Panc1 (cell line): ENCODE results near the gene ITPKB. TPM values are rescaled to one million over a fixed set of nuclear protein-coding genes. Genes with fewer than 3 reads are reported as not detected.

Source experiments
- ATAC-seq: fragments of 200-7000 bp; cut with Tn5 transposase; 2 replicates; pipeline ENCODE4 v1.9.1; 2020; ENCODE audit warnings: mild to moderate bottlenecking, moderate library complexity
- BruUV-seq: library from RNA; stranded (reverse); fragments of 400-500 nt; replicated peaks from 2 replicates; lab custom pipeline; 2021; lab: Mats Ljungman, UMichigan
- CTCF ChIA-PET: fragments of 300-600 bp; sonication (Branson Sonifier 250); formaldehyde crosslinking; loops from one replicate; lab custom pipeline; 2022; ENCODE audit warnings: antibody characterized with exemption; lab: Charles Lee
- POLR2A ChIA-PET: fragments of 300-600 bp; sonication (Branson Sonifier 250); formaldehyde crosslinking; loops from one replicate; lab custom pipeline; 2022; ENCODE audit warnings: antibody characterized with exemption; lab: Charles Lee
- DNase-seq: peaks from one replicate; pipeline ENCODE4 v3.0.0-alpha.2; 2010; ENCODE audit warnings: low read depth, low spot score
- H3K27ac ChIP-seq: 2 replicates; pipeline ENCODE4 v1.5.1; 2011; ENCODE audit warnings: mild to moderate bottlenecking, low read length, inconsistent platforms
- H3K27me3 ChIP-seq: fragments of 200-500 bp; sonication (Bioruptor generic); 2 replicates; pipeline ENCODE4 v1.6.0; 2014; ENCODE audit warnings: low read length, inconsistent platforms; ENCODE audit not compliant: control insufficient read depth, insufficient read depth
- H3K36me3 ChIP-seq: fragments of 200-500 bp; sonication (Bioruptor generic); 2 replicates; pipeline ENCODE4 v1.5.1; 2014; ENCODE audit warnings: inconsistent platforms, mild to moderate bottlenecking, low read length, moderate library complexity; ENCODE audit not compliant: control insufficient read depth, insufficient read depth
- H3K4me1 ChIP-seq: 2 replicates; pipeline ENCODE4 v1.5.1; 2011; ENCODE audit warnings: inconsistent platforms, mild to moderate bottlenecking, low read length, moderate library complexity; ENCODE audit not compliant: control insufficient read depth, insufficient read depth
- H3K4me3 ChIP-seq, 2 experiments: 2 replicates each; pipeline ENCODE4 v1.5.1; 2011 to 2012; ENCODE audit warnings: low read depth in 2 of 2, low read length in 2 of 2, mild to moderate bottlenecking in 2 of 2, inconsistent platforms in 1 of 2, moderate library complexity in 1 of 2
- H3K9me3 ChIP-seq: fragments of 200-500 bp; sonication (Bioruptor generic); 2 replicates; pipeline ENCODE4 v1.5.1; 2014; ENCODE audit warnings: low read depth, mild to moderate bottlenecking, inconsistent platforms, low read length, moderate library complexity; ENCODE audit not compliant: control insufficient read depth, insufficient read depth
- POLR2AphosphoS5 ChIP-seq: IDR thresholded peaks from 2 replicates; pipeline ENCODE4 v1.6.1; 2012; ENCODE audit warnings: mild to moderate bottlenecking, low read depth, low read length, moderate library complexity
- REST ChIP-seq, 2 experiments: IDR thresholded peaks; 2 replicates each; pipeline ENCODE4 v1.6.1; 2011 to 2012; ENCODE audit warnings: low read depth in 2 of 2, control low read depth in 1 of 2, low read length in 1 of 2, mild to moderate bottlenecking in 1 of 2, moderate library complexity in 1 of 2; ENCODE audit not compliant: insufficient read depth in 1 of 2
- SIN3A ChIP-seq: IDR thresholded peaks from 2 replicates; pipeline ENCODE4 v1.6.1; 2012; ENCODE audit warnings: low read depth, mild to moderate bottlenecking, low read length, moderate library complexity, borderline replicate concordance; ENCODE audit not compliant: insufficient read depth
- TCF7L2 ChIP-seq: IDR thresholded peaks from 2 replicates; pipeline ENCODE4 v1.6.1; 2011; ENCODE audit warnings: mild to moderate bottlenecking, low read depth, low read length, inconsistent platforms
- in situ Hi-C: cut with HindIII; loops from 2 replicates; pipeline ENCODE4 v1.10.0; 2016; ENCODE audit warnings: low sequenced_read_pairs, low pct_unique_long_range_greater_than_20kb
- intact Hi-C: fragments of 100-400 bp; cut with micrococcal nuclease; formaldehyde crosslinking; loops from one replicate; pipeline ENCODE4 v1.10.0; 2022; ENCODE audit not compliant: unreplicated experiment
- total RNA-seq: library from RNA; stranded (reverse); gene quantifications from one replicate; pipeline ENCODE4 v1.2.1, GENCODE V29; 2021; ENCODE audit not compliant: unreplicated experiment
- TF ChIP-seq, protein P1 (sequence below): fragments of 450-650 bp; IDR thresholded peaks from 2 replicates; pipeline ENCODE4 v1.5.1; 2017; ENCODE audit warnings: mild to moderate bottlenecking

The ITPKB gene
- total RNA-seq, 1 experiment from 2014 or later = 10.9 TPM

DNA sequence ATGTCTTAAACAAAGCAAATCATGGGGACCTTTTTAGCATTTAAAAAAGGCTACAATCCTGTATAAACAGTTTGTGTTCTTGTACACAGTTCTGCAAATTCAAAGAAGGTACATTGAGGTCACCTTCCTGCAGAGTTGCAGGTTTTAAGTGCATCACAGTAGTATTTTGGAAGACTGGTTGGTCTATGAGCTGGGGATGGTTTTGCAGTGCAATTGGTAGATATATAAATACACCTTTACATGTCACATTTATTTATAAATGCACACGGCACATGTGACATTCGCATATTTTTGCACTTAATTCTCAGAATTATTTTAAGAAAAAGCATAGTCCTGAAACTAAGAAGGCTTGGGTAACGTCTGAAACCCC is 599 bp upstream of the ITPKB start:
- Histone ChIP-seq H3K4me3 (peak overlapping the region in 1 of 2 experiments; percentile 95; a peak in 1 of 4 replicates), H3K36me3 (no peaks in the 10 kb centered on the region), H3K27ac (peak overlapping the region; percentile 63), H3K4me1 (no peaks in the 10 kb centered on the region), H3K9me3 (0 out of 2 replicates have a peak, but pooled peaks cover 5% of the 10 kb centered on the region), H3K27me3 (0 out of 2 replicates have a peak, but pooled peaks cover 4% of the 10 kb centered on the region)
- no peak for DNase-seq
- in situ Hi-C loops (no loop called here), intact Hi-C loops (loop anchor here (5.0 kb wide), 1 partner anchor 88 kb away; no protein-coding TSS in a partner anchor)
- POLR2A ChIA-PET = interaction anchor here (0.6 to 0.9 kb wide), 3 partner anchors 11 to 89 kb away, joined by 3 to 6 read pairs (median 5); no protein-coding TSS in a partner anchor
- BruUV-seq = no TSS peak
- TF ChIP-seq REST (IDR thresholded peaks at IDR 0.05; ENCODE audit: insufficient read depth in 1 of 2, low read depth in 2 of 2, low read length in 1 of 2) (no peak), POLR2AphosphoS5 (no peak), TCF7L2 (no peak)
- TF ChIP-seq, protein P1, sequence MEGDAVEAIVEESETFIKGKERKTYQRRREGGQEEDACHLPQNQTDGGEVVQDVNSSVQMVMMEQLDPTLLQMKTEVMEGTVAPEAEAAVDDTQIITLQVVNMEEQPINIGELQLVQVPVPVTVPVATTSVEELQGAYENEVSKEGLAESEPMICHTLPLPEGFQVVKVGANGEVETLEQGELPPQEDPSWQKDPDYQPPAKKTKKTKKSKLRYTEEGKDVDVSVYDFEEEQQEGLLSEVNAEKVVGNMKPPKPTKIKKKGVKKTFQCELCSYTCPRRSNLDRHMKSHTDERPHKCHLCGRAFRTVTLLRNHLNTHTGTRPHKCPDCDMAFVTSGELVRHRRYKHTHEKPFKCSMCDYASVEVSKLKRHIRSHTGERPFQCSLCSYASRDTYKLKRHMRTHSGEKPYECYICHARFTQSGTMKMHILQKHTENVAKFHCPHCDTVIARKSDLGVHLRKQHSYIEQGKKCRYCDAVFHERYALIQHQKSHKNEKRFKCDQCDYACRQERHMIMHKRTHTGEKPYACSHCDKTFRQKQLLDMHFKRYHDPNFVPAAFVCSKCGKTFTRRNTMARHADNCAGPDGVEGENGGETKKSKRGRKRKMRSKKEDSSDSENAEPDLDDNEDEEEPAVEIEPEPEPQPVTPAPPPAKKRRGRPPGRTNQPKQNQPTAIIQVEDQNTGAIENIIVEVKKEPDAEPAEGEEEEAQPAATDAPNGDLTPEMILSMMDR = no peak
- CTCF ChIA-PET = interaction anchor here (0.7 kb wide), 1 partner anchor 113 kb away, joined by 5 read pairs; no protein-coding TSS in a partner anchor
- no peak for ATAC-seq

- DNase-seq = no peak
Observed at GRCh38 chr1:226738421-226738994, 574 bp downstream of the ITPKB start.

More at GRCh38 chr1:226738421-226738994, 574 bp downstream of the ITPKB start:
- TF ChIP-seq REST (IDR thresholded peaks at IDR 0.05; ENCODE audit: insufficient read depth in 1 of 2, low read depth in 2 of 2, low read length in 1 of 2) = no peak
- TF ChIP-seq SIN3A = no peak
- TF ChIP-seq, protein P1 = peak; percentile 28; the same call in 1 of the 2 replicates
- no peak for TF ChIP-seq POLR2AphosphoS5
- no peak for TF ChIP-seq TCF7L2
- BruUV-seq = no TSS peak
- intact Hi-C loops (loop anchor here (5.0 kb wide), 1 partner anchor 89 kb away; no protein-coding TSS in a partner anchor), in situ Hi-C loops (no loop called here)
- Histone ChIP-seq H3K9me3 (0 out of 2 replicates have a peak, but pooled peaks cover 2% of the 10 kb centered on the region), H3K4me3 (peak overlapping the region; percentile 54 to 95), H3K36me3 (no peaks in the 10 kb centered on the region), H3K27me3 (0 out of 2 replicates have a peak, but pooled peaks cover 4% of the 10 kb centered on the region), H3K4me1 (no peaks in the 10 kb centered on the region), H3K27ac (peak overlapping the region; percentile 80)
- ATAC-seq = peak; percentile 76
- ChIA-PET CTCF (interaction anchor here (0.7 kb wide), 1 partner anchor 77 kb away, joined by 3 read pairs; no protein-coding TSS in a partner anchor), POLR2A (no interaction called here)
